ENCODE measurements around the gene EDN1.

- peak in 2 of 3 experiments; percentile 2 to 26 for TF ChIP-seq CTCF (optimal IDR thresholded peaks at IDR 0.05 in 1 of 3, IDR thresholded peaks at IDR 0.05 in 1 of 3, conservative IDR thresholded peaks at IDR 0.05 in 1 of 3; ENCODE audit: extremely low read depth in 1 of 3, insufficient read depth in 2 of 3, low read length in 3 of 3)
- TF ChIP-seq EZH2 (IDR thresholded peaks at IDR 0.05; ENCODE audit: low read length), result no peak
Measured at GRCh38 chr6:12275107-12275506, 15.1 kb upstream of the EDN1 start.
